IgD-negative memory B cell (primary cell): ENCODE data around the gene SF3A1. TPM values are rescaled to one million over a fixed set of nuclear protein-coding genes. Genes with fewer than 3 reads are reported as not detected.

Source experiments
- H3K27ac Mint-ChIP-seq, 3 donors: one replicate each; pipeline ENCODE4 v1.8.0; 2020 to 2022; ENCODE audit warnings: mild to moderate bottlenecking in 3 of 3, mixed read lengths in 3 of 3, moderate library complexity in 1 of 3
- H3K27me3 Mint-ChIP-seq: one replicate; pipeline ENCODE4 v1.8.0; 2021; ENCODE audit warnings: mixed read lengths
- H3K36me3 Mint-ChIP-seq: one replicate; pipeline ENCODE4 v1.8.0; 2020; ENCODE audit warnings: mild to moderate bottlenecking, mixed read lengths
- H3K4me1 Mint-ChIP-seq, 3 donors: one replicate each; pipeline ENCODE4 v1.8.0; 2020 to 2022; ENCODE audit warnings: mixed read lengths in 3 of 3, mild to moderate bottlenecking in 1 of 3
- H3K4me3 Mint-ChIP-seq, 4 donors: one replicate each; pipeline ENCODE4 v1.8.0; 2020 to 2022; ENCODE audit warnings: mild to moderate bottlenecking in 4 of 4, mixed read lengths in 4 of 4, moderate library complexity in 3 of 4
- H3K9me3 Mint-ChIP-seq, 3 donors: one replicate each; pipeline ENCODE4 v1.8.0; 2020 to 2021; ENCODE audit warnings: mixed read lengths in 3 of 3, mild to moderate bottlenecking in 1 of 3
- polyA plus RNA-seq: library from polyadenylated mRNA; unstranded; fragments of 300-500 nt; fragmentation: Illumina TruSeq; gene quantifications from one replicate; pipeline ENCODE4 v1.2.3, GENCODE V29; 2021

Gene SF3A1
- polyA plus RNA-seq, 1 donor from 2014 or later = 120 TPM

DNA sequence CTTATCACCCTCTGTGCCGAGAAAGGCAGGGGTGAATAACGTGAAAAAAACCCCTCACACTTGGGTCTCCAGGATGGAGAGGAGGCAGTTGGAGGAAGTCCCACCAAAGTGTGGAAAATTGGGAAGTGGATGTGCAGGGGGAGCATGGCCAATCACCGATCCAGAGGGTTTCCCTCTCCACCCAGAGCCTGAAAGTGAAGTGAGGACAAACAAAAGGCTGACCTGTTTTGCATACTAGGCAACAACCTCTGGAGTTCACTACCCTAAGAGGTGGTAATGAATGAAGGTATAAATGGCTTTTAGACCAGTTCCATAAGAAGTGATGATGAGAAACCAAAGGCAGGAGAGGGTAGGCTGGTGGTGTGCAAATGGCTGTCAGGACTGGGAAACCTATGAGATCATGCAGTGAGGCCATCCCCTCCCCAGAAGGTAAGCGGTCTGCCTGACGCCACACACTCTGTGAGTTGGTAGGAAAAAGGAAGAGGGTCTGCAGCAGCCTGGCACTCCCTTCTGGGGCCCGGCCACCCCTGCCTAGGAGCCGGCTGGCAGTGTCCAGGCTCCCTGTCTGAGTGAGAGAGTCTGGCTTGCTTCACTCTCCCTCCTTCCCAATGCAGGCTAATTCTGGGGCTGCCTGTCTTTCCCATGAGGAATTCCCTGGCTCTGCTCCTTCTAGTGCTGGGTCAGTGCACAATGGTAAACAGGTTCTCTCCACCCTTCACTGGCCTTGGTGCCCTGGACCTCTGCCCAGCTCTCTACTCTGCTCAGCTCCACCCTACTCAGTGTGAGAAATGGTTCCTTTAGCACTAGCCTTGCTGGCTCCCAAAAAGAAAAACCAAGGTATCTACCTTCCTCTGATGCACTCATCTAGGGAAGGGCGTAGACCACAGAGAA lies 45.6 kb downstream of the SF3A1 start:
- Mint-ChIP-seq H3K36me3 (no peaks in the 10 kb centered on the region), H3K4me3 (peak overlapping the region in 2 of 4 donors; percentile 79 to 86), H3K4me1 (peaks cover 66 to 85% (median 75%) of the 10 kb centered on the region in 3 donors), H3K9me3 (no peaks in the 10 kb centered on the region), H3K27ac (peak overlapping the region; percentile 74 to 96 (median 80)), H3K27me3 (peaks cover 1% of the 10 kb centered on the region)

DNA sequence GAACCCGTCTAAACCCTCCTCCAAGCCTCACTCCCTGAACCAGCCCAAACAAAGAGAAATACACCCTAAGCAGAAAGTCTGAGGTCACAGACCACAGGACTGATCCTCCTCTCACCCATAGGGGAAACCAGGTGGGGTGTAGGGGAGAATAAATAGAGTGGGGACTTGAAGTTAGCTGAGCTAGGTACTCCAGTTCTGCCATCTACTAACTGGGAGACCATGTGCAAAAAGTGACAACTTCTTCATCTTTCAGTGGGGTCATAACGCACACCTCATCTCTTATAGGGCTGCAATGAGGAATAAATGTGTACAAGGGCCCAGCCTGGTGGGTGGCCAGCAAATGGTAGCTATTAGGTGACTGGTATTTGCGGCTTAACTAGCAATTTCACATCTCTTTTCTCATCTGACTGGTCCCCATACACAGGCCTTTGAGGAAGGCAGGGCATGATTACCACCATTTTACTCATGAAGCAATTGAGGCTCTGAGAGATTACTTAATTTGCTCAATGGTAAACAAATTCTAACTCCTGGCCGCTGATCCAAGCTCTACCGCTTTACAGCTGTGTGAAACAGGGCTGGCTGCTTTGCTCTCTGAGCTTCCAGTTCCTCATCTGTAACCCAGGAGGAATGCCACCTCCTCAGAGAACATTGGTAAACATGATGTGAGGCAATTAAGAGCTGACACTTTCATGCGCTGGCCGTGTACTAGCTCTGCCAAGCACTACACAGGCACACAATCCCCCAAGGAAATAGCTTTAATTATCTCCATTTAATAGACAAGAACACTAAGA lies 46.5 kb downstream of the SF3A1 start:
- H3K27ac Mint-ChIP-seq = peak overlapping the region; percentile 74 to 96 (median 80)
- H3K27me3 Mint-ChIP-seq = peaks cover 1% of the 10 kb centered on the region
- no peaks in the 10 kb centered on the region for H3K36me3 Mint-ChIP-seq
- H3K4me1 Mint-ChIP-seq = peaks cover 73 to 83% (median 73%) of the 10 kb centered on the region in 3 donors
- no peaks in the 10 kb centered on the region for H3K9me3 Mint-ChIP-seq
- peak overlapping the region in 3 of 4 donors; percentile 68 to 86 (median 79) for H3K4me3 Mint-ChIP-seq

DNA sequence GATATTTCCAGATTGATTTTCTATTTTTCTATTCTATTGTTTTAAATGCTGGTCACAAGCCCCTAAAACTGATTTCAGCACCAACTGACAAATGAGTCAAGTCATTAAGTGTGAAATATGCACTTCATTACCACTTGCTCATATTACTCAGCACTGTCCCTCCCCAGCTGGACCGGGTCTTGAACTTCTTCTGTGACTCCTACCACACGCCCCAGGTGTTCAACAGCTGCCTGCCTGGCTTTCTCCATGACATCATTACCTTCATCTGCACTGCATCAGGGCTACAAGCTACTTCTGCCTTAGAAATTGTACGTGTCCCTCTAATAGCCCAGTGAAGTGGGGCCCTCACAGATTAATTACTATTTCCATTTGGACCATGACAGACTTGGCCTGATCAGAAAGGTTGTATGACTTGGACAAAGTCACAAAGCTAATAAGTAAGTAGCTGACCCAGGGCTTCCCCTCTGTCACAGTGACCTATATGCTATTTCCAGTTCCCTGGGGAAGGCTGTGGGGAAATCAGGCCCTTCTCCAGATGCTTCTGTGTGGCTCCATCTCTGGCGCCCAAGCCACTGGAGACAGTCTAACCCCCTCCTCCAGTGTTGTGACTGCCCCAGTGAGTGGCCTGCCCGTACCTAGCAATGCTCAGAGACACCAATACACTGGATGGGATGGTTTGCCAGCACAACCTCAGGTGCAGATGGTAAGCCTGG lies 48.0 kb downstream of the SF3A1 start:
- Mint-ChIP-seq H3K27ac (peak overlapping the region; percentile 84 to 96 (median 85)), H3K36me3 (no peaks in the 10 kb centered on the region), H3K4me1 (peaks cover 74 to 87% (median 76%) of the 10 kb centered on the region in 3 donors), H3K4me3 (peak overlapping the region; percentile 18 to 84 (median 70)), H3K9me3 (no peaks in the 10 kb centered on the region), H3K27me3 (peaks cover 1% of the 10 kb centered on the region)

DNA sequence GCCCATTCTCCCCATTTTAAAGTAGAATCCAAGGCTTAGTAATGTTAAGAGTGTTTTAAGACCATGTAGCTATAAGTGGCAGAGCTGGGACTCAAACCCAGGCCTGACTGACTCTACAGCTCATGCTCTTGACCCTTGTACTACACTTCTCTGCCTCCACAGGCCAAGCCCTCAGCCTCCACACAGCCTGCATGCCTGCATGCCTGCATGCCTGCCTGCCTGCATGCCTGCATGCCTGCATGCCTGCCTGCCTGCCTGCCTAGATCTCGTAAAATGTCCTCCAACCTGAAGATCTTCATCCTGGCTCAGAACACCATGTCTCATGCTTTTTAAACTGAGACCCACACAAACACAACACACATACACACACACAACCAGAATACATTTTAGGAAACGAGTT lies 48.6 kb downstream of the SF3A1 start:
- peak overlapping the region; percentile 84 to 96 (median 85) for H3K27ac Mint-ChIP-seq
- no peaks in the 10 kb centered on the region for H3K9me3 Mint-ChIP-seq
- peaks cover 2% of the 10 kb centered on the region for H3K36me3 Mint-ChIP-seq
- H3K4me1 Mint-ChIP-seq = peaks cover 78 to 92% (median 79%) of the 10 kb centered on the region in 3 donors
- peaks cover 1% of the 10 kb centered on the region for H3K27me3 Mint-ChIP-seq
- peak overlapping the region; percentile 18 to 84 (median 70) for H3K4me3 Mint-ChIP-seq

DNA sequence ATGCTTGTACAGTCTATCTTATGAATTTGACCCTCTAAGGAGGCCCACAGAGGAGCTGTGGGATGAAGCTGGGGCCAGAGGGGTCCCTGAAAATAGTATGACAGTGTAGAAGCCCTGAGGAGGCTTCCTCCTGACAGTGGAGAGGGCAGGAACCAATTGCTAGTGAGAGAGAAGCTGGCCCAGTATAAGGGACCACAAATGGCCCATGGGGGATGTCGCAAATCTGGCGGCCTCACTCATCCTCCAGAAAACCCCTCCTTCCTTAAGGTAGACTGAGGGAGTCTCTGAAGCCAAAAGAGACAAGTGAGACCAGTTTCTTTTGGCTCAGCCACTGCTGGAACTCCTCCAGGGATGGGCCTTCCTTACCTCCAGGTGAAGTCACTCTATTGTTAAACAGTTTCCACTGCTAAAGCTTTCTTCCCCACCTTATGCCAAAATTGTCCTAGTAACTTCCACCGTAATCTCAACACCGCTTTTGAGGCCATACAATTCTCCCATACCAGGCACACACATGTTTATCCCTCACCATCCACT lies 49.6 kb downstream of the SF3A1 start:
- H3K36me3 Mint-ChIP-seq = peaks cover 3% of the 10 kb centered on the region
- peak overlapping the region; percentile 62 to 86 (median 79) for H3K4me3 Mint-ChIP-seq
- peaks cover 77 to 92% (median 77%) of the 10 kb centered on the region in 3 donors for H3K4me1 Mint-ChIP-seq
- peak overlapping the region; percentile 44 to 96 (median 84) for H3K27ac Mint-ChIP-seq
- H3K9me3 Mint-ChIP-seq = no peaks in the 10 kb centered on the region
- H3K27me3 Mint-ChIP-seq = peaks cover 1% of the 10 kb centered on the region

DNA sequence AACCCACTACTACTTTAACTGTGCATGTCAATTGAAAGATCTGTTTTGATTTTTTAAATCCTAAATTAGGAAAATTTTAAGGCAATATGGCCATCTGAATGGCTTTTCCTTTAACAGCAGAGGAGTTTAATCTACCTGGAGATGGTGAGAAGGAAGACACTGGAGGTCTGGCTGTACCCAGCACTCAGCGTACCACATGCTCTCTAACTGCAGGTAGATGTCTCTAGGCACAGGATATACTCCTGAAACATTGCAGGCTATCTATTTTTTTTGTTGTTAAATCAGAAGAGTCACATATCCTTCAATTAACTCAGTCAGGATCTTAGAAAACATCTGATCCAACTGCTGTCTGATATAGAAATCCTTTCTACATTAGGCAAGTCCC lies 50.1 kb downstream of the SF3A1 start:
- H3K36me3 Mint-ChIP-seq = peaks cover 3% of the 10 kb centered on the region
- H3K4me3 Mint-ChIP-seq = peak overlapping the region; percentile 62 to 86 (median 79)
- peaks cover 73 to 92% (median 75%) of the 10 kb centered on the region in 3 donors for H3K4me1 Mint-ChIP-seq
- H3K27me3 Mint-ChIP-seq = peaks cover 1% of the 10 kb centered on the region
- H3K9me3 Mint-ChIP-seq = no peaks in the 10 kb centered on the region
- peak overlapping the region; percentile 44 to 96 (median 84) for H3K27ac Mint-ChIP-seq

DNA sequence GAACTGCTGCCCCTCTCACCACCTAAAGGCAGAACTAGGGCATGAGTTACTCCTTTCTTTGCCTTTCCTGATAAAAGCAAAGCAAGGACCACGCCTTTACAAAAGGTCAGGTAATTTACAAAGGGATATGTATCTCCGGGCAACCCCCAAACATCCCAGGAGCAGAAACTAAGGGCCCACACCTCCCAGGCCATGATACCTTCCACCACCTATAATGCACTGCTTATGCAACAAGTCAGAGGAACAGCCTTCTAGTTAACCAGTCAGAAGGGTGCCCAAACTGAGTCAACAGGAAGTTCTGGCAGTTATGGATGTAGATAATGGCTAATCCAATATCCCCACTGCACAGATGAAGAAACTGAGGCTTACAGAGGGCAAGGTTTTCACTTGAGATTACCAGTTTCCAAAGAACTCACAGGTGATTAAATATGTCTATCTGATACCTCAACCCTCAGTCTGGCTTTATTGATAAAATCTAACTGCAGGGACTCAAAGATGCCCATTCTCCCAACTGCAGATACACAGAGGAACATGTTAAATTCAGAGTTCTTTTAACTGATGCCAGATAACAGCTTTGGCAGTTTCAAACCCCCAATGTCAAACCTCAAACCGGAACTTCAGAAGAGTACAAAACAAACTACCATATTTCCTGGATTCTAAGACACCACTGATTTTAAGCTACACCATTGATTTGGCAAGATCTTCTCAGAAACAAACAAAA lies 50.6 kb downstream of the SF3A1 start:
- H3K36me3 Mint-ChIP-seq = peaks cover 7% of the 10 kb centered on the region
- peaks cover 1% of the 10 kb centered on the region for H3K27me3 Mint-ChIP-seq
- peaks cover 74 to 92% (median 75%) of the 10 kb centered on the region in 3 donors for H3K4me1 Mint-ChIP-seq
- peak overlapping the region; percentile 44 to 97 (median 96) for H3K27ac Mint-ChIP-seq
- no peaks in the 10 kb centered on the region for H3K9me3 Mint-ChIP-seq
- peak overlapping the region; percentile 62 to 86 (median 79) for H3K4me3 Mint-ChIP-seq

DNA sequence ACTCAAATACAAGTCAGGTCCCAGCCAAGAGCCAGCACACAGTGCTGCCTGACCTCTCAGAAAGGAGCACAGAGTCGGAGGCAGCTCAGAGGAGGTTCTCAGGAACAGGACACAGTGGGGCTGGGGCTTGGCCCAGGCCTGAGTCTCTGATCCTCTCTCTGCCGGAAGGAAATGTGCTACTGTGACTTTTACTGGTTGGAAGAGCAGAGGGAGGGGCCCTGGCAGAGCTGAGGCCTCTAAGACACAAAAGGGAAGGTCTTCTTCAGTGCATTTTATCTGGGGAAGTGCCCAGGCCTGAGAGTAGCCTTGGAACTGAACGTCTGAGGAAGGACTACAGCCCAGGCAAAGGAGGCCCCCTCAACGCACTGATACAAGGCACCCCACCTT lies 51.2 kb downstream of the SF3A1 start:
- peak overlapping the region; percentile 62 to 86 (median 79) for H3K4me3 Mint-ChIP-seq

DNA sequence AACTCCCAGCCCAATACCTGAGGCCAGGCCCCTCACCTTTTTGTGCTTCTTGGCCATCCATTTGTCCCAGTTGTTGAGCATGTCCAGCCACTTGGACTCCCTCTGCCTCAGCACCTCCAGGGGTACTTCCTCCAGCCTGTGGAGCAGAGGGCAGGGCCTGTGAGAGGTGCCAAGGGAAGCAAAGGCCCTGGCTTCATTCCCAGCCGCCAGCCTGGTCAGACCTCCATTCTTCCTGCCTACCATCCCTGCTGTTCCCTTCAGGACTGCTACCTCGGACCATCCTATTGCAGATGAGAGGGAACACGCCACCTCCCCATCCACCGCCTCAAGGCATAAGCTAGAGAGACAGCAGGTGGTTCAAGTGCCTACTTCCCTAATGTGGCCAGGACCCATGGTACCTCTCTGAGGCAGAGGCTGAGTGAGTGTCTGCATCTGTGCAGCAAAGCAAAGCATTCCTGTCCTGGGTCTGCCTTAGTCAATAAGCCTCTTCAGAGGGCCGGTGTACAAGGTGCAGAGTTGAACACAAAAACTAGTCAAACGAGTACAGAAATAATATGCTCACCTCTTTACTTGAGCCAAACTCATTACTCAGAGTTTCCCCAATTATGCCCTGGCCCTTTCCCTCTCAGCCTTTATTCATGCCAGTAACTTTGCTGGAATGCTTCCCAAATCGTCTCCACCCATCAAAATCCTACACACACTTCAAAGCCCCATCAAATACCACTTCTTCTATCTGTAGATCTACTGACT lies 52.0 kb downstream of the SF3A1 start:
- Mint-ChIP-seq H3K9me3 (no peaks in the 10 kb centered on the region), H3K4me3 (peak overlapping the region; percentile 62 to 86 (median 79)), H3K27ac (peak overlapping the region; percentile 44 to 97 (median 96)), H3K36me3 (peaks cover 7% of the 10 kb centered on the region), H3K4me1 (peaks cover 60 to 83% (median 62%) of the 10 kb centered on the region in 3 donors), H3K27me3 (peaks cover 1% of the 10 kb centered on the region)

More for the DNA sequence above, 51.2 kb downstream of the SF3A1 start:
- Mint-ChIP-seq H3K27me3 (peaks cover 1% of the 10 kb centered on the region), H3K4me1 (peaks cover 68 to 92% (median 70%) of the 10 kb centered on the region in 3 donors), H3K9me3 (no peaks in the 10 kb centered on the region), H3K27ac (peak overlapping the region; percentile 44 to 97 (median 96)), H3K36me3 (peaks cover 7% of the 10 kb centered on the region)

DNA sequence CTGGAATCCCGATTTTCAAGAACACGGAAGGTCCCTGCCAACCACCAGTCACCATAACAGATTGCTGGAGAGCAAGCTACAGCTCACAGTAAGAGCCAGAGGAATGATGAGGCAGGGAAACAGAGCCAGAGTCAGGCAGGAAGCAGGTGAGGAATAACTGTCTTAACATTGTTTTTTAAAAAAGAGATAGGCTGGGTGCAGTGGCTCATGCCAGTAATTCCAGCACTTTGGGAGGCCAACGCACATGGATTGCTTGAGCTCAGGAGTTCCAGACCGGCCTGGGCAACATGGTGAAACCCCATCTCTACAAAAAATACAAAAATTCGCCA lies 53.9 kb downstream of the SF3A1 start:
- peak overlapping the region; percentile 51 to 90 (median 75) for H3K4me3 Mint-ChIP-seq
- peaks cover 9% of the 10 kb centered on the region for H3K36me3 Mint-ChIP-seq
- H3K4me1 Mint-ChIP-seq = peaks cover 50 to 69% (median 50%) of the 10 kb centered on the region in 3 donors
- H3K27ac Mint-ChIP-seq = peak overlapping the region; percentile 69 to 96 (median 94)
- H3K27me3 Mint-ChIP-seq = peaks cover 1% of the 10 kb centered on the region
- no peaks in the 10 kb centered on the region for H3K9me3 Mint-ChIP-seq

DNA sequence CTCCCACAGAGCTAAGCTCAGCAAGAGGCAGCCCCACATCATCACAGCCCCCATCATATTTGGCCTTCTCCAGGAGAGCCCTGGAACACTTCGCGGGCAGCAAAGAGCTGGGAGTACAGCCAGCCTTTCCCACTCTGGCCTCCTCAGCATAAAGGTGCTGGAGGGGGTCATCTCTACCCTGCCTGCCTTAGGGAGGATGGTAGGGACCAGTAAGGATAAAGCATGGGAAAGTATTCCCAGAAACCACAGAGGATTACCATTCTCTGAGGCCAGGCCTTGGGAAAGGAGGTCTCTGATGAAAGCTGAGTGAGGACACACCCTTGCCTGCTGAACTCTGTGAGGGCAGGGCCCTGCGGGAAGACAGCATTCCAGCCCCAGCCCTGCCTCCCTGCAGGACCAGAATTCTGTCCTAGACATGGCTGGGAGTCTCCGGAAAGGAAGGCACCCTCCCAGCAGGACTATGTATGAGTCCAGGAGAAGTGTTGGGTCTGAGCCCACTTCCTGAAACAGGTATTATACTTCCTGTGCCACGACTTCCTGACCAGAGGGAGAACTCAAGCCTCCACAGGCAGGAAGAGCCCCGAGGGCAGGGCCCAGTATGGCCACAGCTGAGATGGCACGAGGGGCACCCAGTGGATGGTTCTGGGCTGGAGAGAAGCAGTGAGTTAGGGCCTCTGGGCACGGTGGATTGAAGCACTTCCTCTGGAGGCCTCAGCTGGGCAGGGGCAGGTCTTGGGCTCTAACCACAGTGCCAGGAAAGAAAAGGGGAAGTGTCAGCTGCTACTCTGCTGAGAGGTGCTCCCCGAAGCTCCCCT lies 54.5 kb downstream of the SF3A1 start:
- Mint-ChIP-seq H3K4me1 (peaks cover 46 to 65% (median 47%) of the 10 kb centered on the region in 3 donors), H3K27ac (peak overlapping the region; percentile 69 to 96 (median 94)), H3K4me3 (peak overlapping the region; percentile 51 to 90 (median 75)), H3K27me3 (no peaks in the 10 kb centered on the region), H3K9me3 (no peaks in the 10 kb centered on the region), H3K36me3 (peaks cover 9% of the 10 kb centered on the region)

DNA sequence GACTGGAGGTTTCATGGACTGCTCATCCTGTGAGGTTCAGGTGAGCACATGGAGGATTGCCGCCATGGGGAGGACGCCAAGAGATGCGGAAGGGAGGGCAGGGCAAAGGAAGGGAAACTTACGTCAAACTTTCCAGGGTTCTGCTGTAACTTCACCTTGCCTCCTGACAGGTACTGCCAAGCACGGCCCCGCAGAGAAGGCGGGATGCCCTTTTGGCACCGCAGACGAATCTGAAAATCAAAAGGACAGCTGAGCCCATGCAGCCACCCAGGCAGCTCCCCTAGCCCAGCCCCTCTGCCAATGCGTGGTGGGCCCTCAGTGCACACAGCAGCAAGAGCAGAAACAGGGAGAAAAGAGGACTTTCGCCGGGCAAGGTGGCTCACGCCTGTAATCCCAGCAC lies 57.4 kb downstream of the SF3A1 start:
- Mint-ChIP-seq H3K36me3 (peaks cover 9% of the 10 kb centered on the region), H3K27me3 (no peaks in the 10 kb centered on the region), H3K9me3 (no peaks in the 10 kb centered on the region), H3K4me1 (peaks cover 22 to 37% (median 23%) of the 10 kb centered on the region in 3 donors), H3K4me3 (no peak overlapping the region), H3K27ac (peak overlapping the region in 2 of 3 donors; percentile 46 to 84)
